Keratinocyte (primary cell): Measurements from ENCODE around the gene VIPR1. TPM values are rescaled to one million over a fixed set of nuclear protein-coding genes. Genes with fewer than 3 reads are reported as not detected.

Source experiments
- DNase-seq: peaks from one replicate; pipeline ENCODE4 v3.0.0-alpha.2; 2011; ENCODE audit warnings: low read depth, missing footprints, low spot score
- FAIRE-seq: peaks from 2 replicates; lab custom pipeline; 2011; peaks lifted over from hg19 to GRCh38; lab: Jason Lieb, UNC
- H2AFZ ChIP-seq: 2 replicates; pipeline ENCODE4 v1.6.0; 2012; ENCODE audit warnings: low read length, control low read depth, inconsistent platforms; ENCODE audit not compliant: control insufficient read depth
- H3K27ac ChIP-seq: 2 replicates; pipeline ENCODE4 v1.5.1; 2011; ENCODE audit warnings: low read length; ENCODE audit not compliant: control insufficient read depth, insufficient read depth
- H3K27me3 ChIP-seq: 3 replicates; pipeline ENCODE4 v1.6.0; 2011; ENCODE audit warnings: low read length; ENCODE audit not compliant: control insufficient read depth, insufficient read depth; ENCODE audit errors: extremely low read depth
- H3K36me3 ChIP-seq, 2 experiments: 2 replicates in 1 of 2; 3 replicates in 1 of 2; pipeline ENCODE4 v1.5.1; 2011; ENCODE audit warnings: low read length in 2 of 2, mild to moderate bottlenecking in 1 of 2; ENCODE audit not compliant: control insufficient read depth in 2 of 2, insufficient read depth in 2 of 2; ENCODE audit errors: extremely low read depth in 1 of 2
- H3K4me1 ChIP-seq: 3 replicates; pipeline ENCODE4 v1.5.1; 2011; ENCODE audit warnings: low read length; ENCODE audit not compliant: control insufficient read depth, insufficient read depth; ENCODE audit errors: extremely low read depth
- H3K4me2 ChIP-seq: 3 replicates; pipeline ENCODE4 v1.6.0; 2011; ENCODE audit warnings: low read depth, low read length; ENCODE audit not compliant: control insufficient read depth, insufficient read depth; ENCODE audit errors: extremely low read depth
- H3K4me3 ChIP-seq, 3 experiments: fragments of 200-600 bp in 1 of 3; sonication (generic) in 1 of 3; 2 replicates in 2 of 3; 3 replicates in 1 of 3; pipeline ENCODE4 v1.5.1; 2011 to 2016; ENCODE audit warnings: low read length in 3 of 3, mild to moderate bottlenecking in 3 of 3, control low read depth in 2 of 3, inconsistent platforms in 1 of 3, low read depth in 1 of 3, mixed read lengths in 1 of 3, mixed run types in 1 of 3, moderate library complexity in 1 of 3; ENCODE audit not compliant: control insufficient read depth in 2 of 3, insufficient read depth in 2 of 3; ENCODE audit errors: extremely low read depth in 1 of 3
- H3K79me2 ChIP-seq: 2 replicates; pipeline ENCODE4 v1.6.0; 2012; ENCODE audit warnings: low read length; ENCODE audit not compliant: control insufficient read depth, insufficient read depth
- H3K9ac ChIP-seq: 3 replicates; pipeline ENCODE4 v1.6.0; 2011; ENCODE audit warnings: low read length; ENCODE audit not compliant: control insufficient read depth, insufficient read depth; ENCODE audit errors: extremely low read depth
- H3K9me1 ChIP-seq: 3 replicates; pipeline ENCODE4 v1.6.0; 2011; ENCODE audit warnings: low read length; ENCODE audit not compliant: control insufficient read depth, insufficient read depth; ENCODE audit errors: extremely low read depth
- H3K9me3 ChIP-seq: 2 replicates; pipeline ENCODE4 v1.5.1; 2012; ENCODE audit warnings: low read depth, low read length; ENCODE audit not compliant: control insufficient read depth
- H4K20me1 ChIP-seq: 3 replicates; pipeline ENCODE4 v1.6.0; 2011; ENCODE audit warnings: low read length; ENCODE audit not compliant: control insufficient read depth, insufficient read depth; ENCODE audit errors: extremely low read depth
- EZH2 ChIP-seq: IDR thresholded peaks from one replicate; pipeline ENCODE4 v1.6.1; 2012; ENCODE audit warnings: inconsistent platforms, mild to moderate bottlenecking, low read length, moderate library complexity
- dilution Hi-C: fragments of 300-500 bp; cut with MboI; formaldehyde crosslinking; loops from one replicate; pipeline ENCODE4 v1.7.0; 2020; ENCODE audit warnings: low sequenced_read_pairs; ENCODE audit not compliant: extremely low pct_ligation_motif_present
- polyA plus RNA-seq, 5 experiments: library from polyadenylated mRNA; depleted of rRNA in 3 of 5; stranded (reverse) in 3 of 5; stranded (forward) in 1 of 5; unstranded in 1 of 5; fragments of >200 nt; gene quantifications; 1 replicate in 1 of 5; 2 replicates in 3 of 5; 3 replicates in 1 of 5; pipeline versions ENCODE4 v1.2.1 to v1.2.3, GENCODE V29; 2011 to 2012; ENCODE audit warnings: missing spikeins in 2 of 5, low read depth in 1 of 5, low replicate concordance in 1 of 5
- TF ChIP-seq, protein P1 (sequence below), 3 experiments: IDR thresholded peaks in 1 of 3; conservative IDR thresholded peaks in 1 of 3; optimal IDR thresholded peaks in 1 of 3; 2 replicates in 2 of 3; 3 replicates in 1 of 3; pipeline versions ENCODE3 to v1.5.1; 2011; ENCODE audit warnings: low read length in 3 of 3, mild to moderate bottlenecking in 3 of 3, moderate library complexity in 2 of 3, control low read depth in 1 of 3, inconsistent platforms in 1 of 3; ENCODE audit not compliant: insufficient read depth in 2 of 3; ENCODE audit errors: extremely low read depth in 1 of 3

Gene VIPR1
- polyA plus RNA-seq, 1 donor (not counting 4 experiments of a cell fraction or from before 2014, with no cell fraction given) = 4.5 TPM

GRCh38 chr3:42468111-42468510, 34.3 kb upstream of the VIPR1 start:
- Histone ChIP-seq H3K27me3 (no peaks in the 10 kb centered on the region), H3K79me2 (no peaks in the 10 kb centered on the region), H3K4me3 (no peak overlapping the region), H3K9me1 (no peaks in the 10 kb centered on the region), H3K4me2 (no peak overlapping the region), H4K20me1 (no peaks in the 10 kb centered on the region), H3K9ac (no peak overlapping the region), H3K36me3 (no peaks in the 10 kb centered on the region), H3K4me1 (peaks cover 4% of the 10 kb centered on the region), H2AFZ (no peak overlapping the region), H3K27ac (no peak overlapping the region), H3K9me3 (no peaks in the 10 kb centered on the region)
- TF ChIP-seq, protein P1, sequence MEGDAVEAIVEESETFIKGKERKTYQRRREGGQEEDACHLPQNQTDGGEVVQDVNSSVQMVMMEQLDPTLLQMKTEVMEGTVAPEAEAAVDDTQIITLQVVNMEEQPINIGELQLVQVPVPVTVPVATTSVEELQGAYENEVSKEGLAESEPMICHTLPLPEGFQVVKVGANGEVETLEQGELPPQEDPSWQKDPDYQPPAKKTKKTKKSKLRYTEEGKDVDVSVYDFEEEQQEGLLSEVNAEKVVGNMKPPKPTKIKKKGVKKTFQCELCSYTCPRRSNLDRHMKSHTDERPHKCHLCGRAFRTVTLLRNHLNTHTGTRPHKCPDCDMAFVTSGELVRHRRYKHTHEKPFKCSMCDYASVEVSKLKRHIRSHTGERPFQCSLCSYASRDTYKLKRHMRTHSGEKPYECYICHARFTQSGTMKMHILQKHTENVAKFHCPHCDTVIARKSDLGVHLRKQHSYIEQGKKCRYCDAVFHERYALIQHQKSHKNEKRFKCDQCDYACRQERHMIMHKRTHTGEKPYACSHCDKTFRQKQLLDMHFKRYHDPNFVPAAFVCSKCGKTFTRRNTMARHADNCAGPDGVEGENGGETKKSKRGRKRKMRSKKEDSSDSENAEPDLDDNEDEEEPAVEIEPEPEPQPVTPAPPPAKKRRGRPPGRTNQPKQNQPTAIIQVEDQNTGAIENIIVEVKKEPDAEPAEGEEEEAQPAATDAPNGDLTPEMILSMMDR (optimal IDR thresholded peaks at IDR 0.05 in 1 of 3, IDR thresholded peaks at IDR 0.05 in 1 of 3, conservative IDR thresholded peaks at IDR 0.05 in 1 of 3; ENCODE audit: extremely low read depth in 1 of 3, insufficient read depth in 2 of 3, low read length in 3 of 3) = no peak
- TF ChIP-seq EZH2 = no peak
- FAIRE-seq = no peak
- dilution Hi-C loops = no loop called here
- DNase-seq = no peak

DNA sequence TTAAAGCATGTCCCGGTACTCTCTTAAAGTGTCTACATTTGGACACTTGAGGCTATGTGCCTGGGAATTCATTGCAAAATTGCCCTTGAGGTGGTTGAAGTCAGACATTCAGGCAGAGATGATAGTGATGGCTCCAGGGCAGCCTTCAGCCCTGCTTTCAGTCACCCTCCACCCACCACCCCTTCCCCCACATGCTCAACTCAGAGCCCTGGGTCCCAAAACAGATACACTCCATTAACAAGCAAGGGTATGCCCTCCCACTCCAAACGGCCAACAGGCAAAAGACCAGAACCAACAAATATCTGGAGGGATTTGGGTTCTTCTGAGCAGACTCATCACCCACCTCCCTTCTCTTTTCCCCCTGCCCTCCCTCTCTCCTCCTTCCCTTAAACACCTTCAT, 29.9 kb upstream of the VIPR1 start:
- Histone ChIP-seq H3K9me3 (no peaks in the 10 kb centered on the region), H3K9me1 (no peaks in the 10 kb centered on the region), H2AFZ (no peak overlapping the region), H3K4me2 (no peak overlapping the region), H3K9ac (no peak overlapping the region), H3K27ac (no peak overlapping the region), H3K27me3 (no peaks in the 10 kb centered on the region), H3K4me3 (no peak overlapping the region), H3K79me2 (no peaks in the 10 kb centered on the region), H3K4me1 (peaks cover 27% of the 10 kb centered on the region), H4K20me1 (no peaks in the 10 kb centered on the region), H3K36me3 (no peaks in the 10 kb centered on the region)
- DNase-seq (no peak), FAIRE-seq (no peak)
- TF ChIP-seq, protein P1 (optimal IDR thresholded peaks at IDR 0.05 in 1 of 3, IDR thresholded peaks at IDR 0.05 in 1 of 3, conservative IDR thresholded peaks at IDR 0.05 in 1 of 3; ENCODE audit: extremely low read depth in 1 of 3, insufficient read depth in 2 of 3, low read length in 3 of 3) = no peak
- dilution Hi-C loops = no loop called here
